ENCODE data around the gene CNTN4. TPM values are rescaled to one million over a fixed set of nuclear protein-coding genes. Genes with fewer than 3 reads are reported as not detected.

Gene CNTN4
- polyA plus RNA-seq, 1 experiment, result not detected

- POLR2A ChIA-PET, result no interaction called here
- Histone ChIP-seq H3K4me3 (ENCODE audit: low read depth, low read length) (no peak overlapping the region), H3K9me3 (ENCODE audit: control insufficient read depth, insufficient read depth, low read length) (peaks cover 2% of the 10 kb centered on the region), H3K27ac (ENCODE audit: low read depth, low read length) (no peak overlapping the region), H3K27me3 (ENCODE audit: control insufficient read depth, insufficient read depth, low read length) (no peaks in the 10 kb centered on the region)
- TF ChIP-seq, protein P1, sequence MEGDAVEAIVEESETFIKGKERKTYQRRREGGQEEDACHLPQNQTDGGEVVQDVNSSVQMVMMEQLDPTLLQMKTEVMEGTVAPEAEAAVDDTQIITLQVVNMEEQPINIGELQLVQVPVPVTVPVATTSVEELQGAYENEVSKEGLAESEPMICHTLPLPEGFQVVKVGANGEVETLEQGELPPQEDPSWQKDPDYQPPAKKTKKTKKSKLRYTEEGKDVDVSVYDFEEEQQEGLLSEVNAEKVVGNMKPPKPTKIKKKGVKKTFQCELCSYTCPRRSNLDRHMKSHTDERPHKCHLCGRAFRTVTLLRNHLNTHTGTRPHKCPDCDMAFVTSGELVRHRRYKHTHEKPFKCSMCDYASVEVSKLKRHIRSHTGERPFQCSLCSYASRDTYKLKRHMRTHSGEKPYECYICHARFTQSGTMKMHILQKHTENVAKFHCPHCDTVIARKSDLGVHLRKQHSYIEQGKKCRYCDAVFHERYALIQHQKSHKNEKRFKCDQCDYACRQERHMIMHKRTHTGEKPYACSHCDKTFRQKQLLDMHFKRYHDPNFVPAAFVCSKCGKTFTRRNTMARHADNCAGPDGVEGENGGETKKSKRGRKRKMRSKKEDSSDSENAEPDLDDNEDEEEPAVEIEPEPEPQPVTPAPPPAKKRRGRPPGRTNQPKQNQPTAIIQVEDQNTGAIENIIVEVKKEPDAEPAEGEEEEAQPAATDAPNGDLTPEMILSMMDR (IDR thresholded peaks at IDR 0.05; ENCODE audit: low read depth, low read length), result no peak
- no peak for DNase-seq (ENCODE audit: low read depth, low spot score)
- CTCF ChIA-PET, result no interaction called here
These were observed 436.5 kb downstream of the CNTN4 start for GRCh38 chr3:2535206-2535605.

- Histone ChIP-seq H3K4me3 (ENCODE audit: low read depth, low read length) (no peak overlapping the region), H3K27me3 (ENCODE audit: control insufficient read depth, insufficient read depth, low read length) (no peaks in the 10 kb centered on the region), H3K27ac (ENCODE audit: low read depth, low read length) (no peak overlapping the region), H3K9me3 (ENCODE audit: control insufficient read depth, insufficient read depth, low read length) (peaks cover 3% of the 10 kb centered on the region; the same call in 1 of the 2 replicates)
- TF ChIP-seq, protein P1 (IDR thresholded peaks at IDR 0.05; ENCODE audit: low read depth, low read length), result no peak
- ChIA-PET POLR2A (no interaction called here), CTCF (no interaction called here)
- DNase-seq (ENCODE audit: low read depth, low spot score), result no peak
These were observed 437.9 kb downstream of the CNTN4 start for GRCh38 chr3:2536575-2536974.

GRCh38 chr3:2540115-2540514, 441.4 kb downstream of the CNTN4 start:
- CTCF ChIA-PET, result no interaction called here
- POLR2A ChIA-PET, result no interaction called here
- TF ChIP-seq, protein P1 (IDR thresholded peaks at IDR 0.05; ENCODE audit: low read depth, low read length), result no peak

GRCh38 chr3:2543247-2543646, 444.6 kb downstream of the CNTN4 start:
- peaks cover 8% of the 10 kb centered on the region; the same call in 1 of the 2 replicates for H3K9me3 ChIP-seq (ENCODE audit: control insufficient read depth, insufficient read depth, low read length)
- ChIA-PET CTCF (no interaction called here), POLR2A (no interaction called here)
- H3K27ac ChIP-seq (ENCODE audit: low read depth, low read length), result no peak overlapping the region
- TF ChIP-seq, protein P1 (IDR thresholded peaks at IDR 0.05; ENCODE audit: low read depth, low read length), result no peak
- H3K4me3 ChIP-seq (ENCODE audit: low read depth, low read length), result no peak overlapping the region
- no peak for DNase-seq (ENCODE audit: low read depth, low spot score)
- no peaks in the 10 kb centered on the region for H3K27me3 ChIP-seq (ENCODE audit: control insufficient read depth, insufficient read depth, low read length)

More at GRCh38 chr3:2540115-2540514, 441.4 kb downstream of the CNTN4 start:
- Histone ChIP-seq H3K9me3 (ENCODE audit: control insufficient read depth, insufficient read depth, low read length) (peaks cover 8% of the 10 kb centered on the region; the same call in 1 of the 2 replicates), H3K27ac (ENCODE audit: low read depth, low read length) (no peak overlapping the region), H3K27me3 (ENCODE audit: control insufficient read depth, insufficient read depth, low read length) (no peaks in the 10 kb centered on the region), H3K4me3 (ENCODE audit: low read depth, low read length) (no peak overlapping the region)
- DNase-seq (ENCODE audit: low read depth, low spot score), result no peak

- ChIA-PET CTCF (no interaction called here), POLR2A (no interaction called here)
- TF ChIP-seq, protein P1 (IDR thresholded peaks at IDR 0.05; ENCODE audit: low read depth, low read length), result no peak
- no peak overlapping the region for H3K27ac ChIP-seq (ENCODE audit: low read depth, low read length)
- peaks cover 8% of the 10 kb centered on the region; the same call in 1 of the 2 replicates for H3K9me3 ChIP-seq (ENCODE audit: control insufficient read depth, insufficient read depth, low read length)
- H3K4me3 ChIP-seq (ENCODE audit: low read depth, low read length), result no peak overlapping the region
- DNase-seq (ENCODE audit: low read depth, low spot score), result no peak
- no peaks in the 10 kb centered on the region for H3K27me3 ChIP-seq (ENCODE audit: control insufficient read depth, insufficient read depth, low read length)
These were observed 445.5 kb downstream of the CNTN4 start for GRCh38 chr3:2544212-2544611.
